ENCODE results near the gene GPR37L1.
"Not testable (repeated sequence)": the region's sequence is repeated elsewhere in the genome, so short reads cannot be mapped to it uniquely, and the experiment has no call there.

Gene GPR37L1

GRCh38 chr1:202155478-202156021 is 32.8 kb downstream of the GPR37L1 start:
- DNase-seq: peak; percentile 14

GRCh38 chr1:202156590-202156989 is 33.9 kb downstream of the GPR37L1 start:
- DNase-seq: no peak

- DNase-seq: no peak
Observed at GRCh38 chr1:202157945-202158344, 35.2 kb downstream of the GPR37L1 start.

- DNase-seq: no peak
Observed at GRCh38 chr1:202158810-202159533, 36.3 kb downstream of the GPR37L1 start.

GRCh38 chr1:202159534-202160371 is 37.0 kb downstream of the GPR37L1 start:
- peak; percentile 38 for DNase-seq

- DNase-seq: peak; percentile 63
Observed at GRCh38 chr1:202160377-202160940, 37.7 kb downstream of the GPR37L1 start, which contains the start of gene PTPN7. TSS of gene PTPN7 (minus strand) at chr1:202160602. CDS start at chr1:202159402, 1,200 bp downstream.

GRCh38 chr1:202161151-202162046 is 38.7 kb downstream of the GPR37L1 start:
- DNase-seq: no peak

GRCh38 chr1:202162047-202162417 is 39.3 kb downstream of the GPR37L1 start:
- peak; percentile 22 for DNase-seq

GRCh38 chr1:202162418-202163280 is 39.9 kb downstream of the GPR37L1 start:
- no peak for DNase-seq

GRCh38 chr1:202163281-202164270 is 40.9 kb downstream of the GPR37L1 start:
- DNase-seq: no peak

- peak; percentile 70 for DNase-seq
Observed at GRCh38 chr1:202164271-202165037, 41.7 kb downstream of the GPR37L1 start.

- DNase-seq: peak; percentile 16
Observed at GRCh38 chr1:202165267-202165941, 42.7 kb downstream of the GPR37L1 start.

- DNase-seq: no peak
Observed at GRCh38 chr1:202165942-202166843, 43.5 kb downstream of the GPR37L1 start.

GRCh38 chr1:202167054-202167453 is 44.3 kb downstream of the GPR37L1 start:
- DNase-seq: not testable (repeated sequence)

- DNase-seq: no peak
Observed at GRCh38 chr1:202167708-202168415, 45.1 kb downstream of the GPR37L1 start.

GRCh38 chr1:202168861-202169260 is 46.1 kb downstream of the GPR37L1 start:
- DNase-seq: no peak

GRCh38 chr1:202170726-202171125 is 48.0 kb downstream of the GPR37L1 start:
- no peak for DNase-seq

Measured in T-helper 9 cell (primary cell).